Measurements from ENCODE around the gene CPNE4.

The CPNE4 gene

GRCh38 chr3:131535131-131535530 lies 499.7 kb downstream of the CPNE4 start:
- DNase-seq (ENCODE audit: low spot score): peak; percentile 14
- CTCF ChIA-PET: interaction anchor here (0.6 kb wide), 1 partner anchor 641 kb away, joined by 3 read pairs; the partner anchor contains the start of gene ATP2C1
- TF ChIP-seq CTCF (conservative IDR thresholded peaks at IDR 0.05; ENCODE audit: low read depth): no peak
- H3K27ac ChIP-seq: no peak overlapping the region
- POLR2A ChIA-PET (ENCODE audit: low non-redundant PET): no interaction called here

- DNase-seq (ENCODE audit: low spot score): no peak
- ChIA-PET CTCF (no interaction called here), POLR2A (ENCODE audit: low non-redundant PET) (no interaction called here)
- no peak for TF ChIP-seq CTCF (conservative IDR thresholded peaks at IDR 0.05; ENCODE audit: low read depth)
- H3K27ac ChIP-seq: no peak overlapping the region
These were observed 502.2 kb downstream of the CPNE4 start for GRCh38 chr3:131532645-131533044.

GRCh38 chr3:131530843-131531242 lies 504.0 kb downstream of the CPNE4 start:
- ChIA-PET CTCF (no interaction called here), POLR2A (ENCODE audit: low non-redundant PET) (no interaction called here)
- no peak overlapping the region for H3K27ac ChIP-seq
- TF ChIP-seq CTCF (conservative IDR thresholded peaks at IDR 0.05; ENCODE audit: low read depth): no peak
- no peak for DNase-seq (ENCODE audit: low spot score)

- DNase-seq (ENCODE audit: low spot score): no peak
- POLR2A ChIA-PET (ENCODE audit: low non-redundant PET): no interaction called here
- TF ChIP-seq CTCF (conservative IDR thresholded peaks at IDR 0.05; ENCODE audit: low read depth): no peak
- CTCF ChIA-PET: no interaction called here
- no peak overlapping the region for H3K27ac ChIP-seq
These were observed 504.4 kb downstream of the CPNE4 start for GRCh38 chr3:131530388-131530787.

DNA sequence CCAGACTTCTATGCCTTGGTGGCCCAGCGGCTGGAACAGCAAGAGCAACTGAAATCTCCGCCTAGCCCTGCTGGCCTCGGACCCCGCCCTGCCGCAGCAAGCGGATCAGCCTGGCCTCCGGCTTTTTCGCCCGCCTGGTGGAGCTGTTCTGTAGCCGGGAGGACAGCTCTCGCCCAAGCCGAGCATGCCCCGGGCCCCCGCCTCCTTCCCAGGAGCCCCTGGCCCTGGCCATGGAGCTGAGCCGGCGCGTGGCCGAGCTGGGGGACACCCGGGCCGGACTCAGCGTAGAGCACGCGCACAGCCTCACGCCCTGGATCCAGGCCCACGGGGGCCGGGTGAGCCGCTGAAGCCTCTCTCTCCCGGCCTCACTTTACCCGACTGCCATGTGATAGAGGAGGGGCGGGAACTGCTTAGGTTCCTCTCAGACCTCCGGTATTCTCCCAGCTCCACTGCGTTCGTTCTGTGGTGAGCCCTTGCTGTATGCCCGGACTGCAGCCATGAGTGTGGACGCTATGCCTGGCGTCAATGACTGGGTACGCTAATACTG lies 507.9 kb downstream of the CPNE4 start:
- ChIA-PET POLR2A (ENCODE audit: low non-redundant PET) (no interaction called here), CTCF (interaction anchor here (0.6 kb wide), 2 partner anchors 52 to 311 kb away, joined by 3 to 4 read pairs; no protein-coding TSS in a partner anchor)
- DNase-seq (ENCODE audit: low spot score): no peak
- H3K27ac ChIP-seq: no peak overlapping the region
- TF ChIP-seq CTCF (conservative IDR thresholded peaks at IDR 0.05; ENCODE audit: low read depth): peak; percentile 27

GRCh38 chr3:131518680-131519079 lies 516.1 kb downstream of the CPNE4 start:
- CTCF ChIA-PET: interaction anchor here (0.6 kb wide), 1 partner anchor 13 kb away, joined by 3 read pairs; no protein-coding TSS in a partner anchor
- POLR2A ChIA-PET (ENCODE audit: low non-redundant PET): no interaction called here
- H3K27ac ChIP-seq: no peak overlapping the region
- DNase-seq (ENCODE audit: low spot score): no peak
- no peak for TF ChIP-seq CTCF (conservative IDR thresholded peaks at IDR 0.05; ENCODE audit: low read depth)

Data from RWPE1 (cell line).